Measurements from ENCODE around the gene PHEX. TPM values are rescaled to one million over a fixed set of nuclear protein-coding genes. Genes with fewer than 3 reads are reported as not detected.
A peak's percentile ranks its signal among the peaks of the same experiment; 100 is the strongest.

Gene PHEX
- total RNA-seq, 1 donor from 2014 or later, result 0.04 TPM

DNA sequence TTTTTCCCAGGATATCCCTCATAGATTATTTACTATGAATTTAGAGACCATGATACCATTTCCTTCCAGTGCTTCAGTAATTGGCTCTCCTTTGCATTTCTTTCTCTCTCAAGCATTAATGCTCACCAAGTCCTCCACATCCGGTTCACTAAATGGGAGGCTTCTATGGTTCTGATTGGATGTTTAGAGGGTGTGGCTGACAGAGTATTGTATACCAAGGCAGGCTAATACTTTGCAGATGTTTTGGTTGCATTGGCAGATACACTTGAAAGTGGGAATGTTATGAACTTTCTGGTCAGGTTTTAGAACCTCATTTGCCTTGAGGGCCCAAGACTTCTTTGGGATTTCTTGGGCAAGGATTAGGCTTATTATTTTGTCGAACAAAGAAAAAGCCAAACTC, 264.7 kb downstream of the PHEX start:
- no peak overlapping the region for H3K4me3 ChIP-seq (ENCODE audit: low read depth, low read length)
- no peaks in the 10 kb centered on the region for H3K36me3 ChIP-seq (ENCODE audit: control insufficient read depth, insufficient read depth, low read length)
- H3K27me3 ChIP-seq (ENCODE audit: control insufficient read depth, insufficient read depth, low read length), result no peaks in the 10 kb centered on the region
- TF ChIP-seq, protein P1, sequence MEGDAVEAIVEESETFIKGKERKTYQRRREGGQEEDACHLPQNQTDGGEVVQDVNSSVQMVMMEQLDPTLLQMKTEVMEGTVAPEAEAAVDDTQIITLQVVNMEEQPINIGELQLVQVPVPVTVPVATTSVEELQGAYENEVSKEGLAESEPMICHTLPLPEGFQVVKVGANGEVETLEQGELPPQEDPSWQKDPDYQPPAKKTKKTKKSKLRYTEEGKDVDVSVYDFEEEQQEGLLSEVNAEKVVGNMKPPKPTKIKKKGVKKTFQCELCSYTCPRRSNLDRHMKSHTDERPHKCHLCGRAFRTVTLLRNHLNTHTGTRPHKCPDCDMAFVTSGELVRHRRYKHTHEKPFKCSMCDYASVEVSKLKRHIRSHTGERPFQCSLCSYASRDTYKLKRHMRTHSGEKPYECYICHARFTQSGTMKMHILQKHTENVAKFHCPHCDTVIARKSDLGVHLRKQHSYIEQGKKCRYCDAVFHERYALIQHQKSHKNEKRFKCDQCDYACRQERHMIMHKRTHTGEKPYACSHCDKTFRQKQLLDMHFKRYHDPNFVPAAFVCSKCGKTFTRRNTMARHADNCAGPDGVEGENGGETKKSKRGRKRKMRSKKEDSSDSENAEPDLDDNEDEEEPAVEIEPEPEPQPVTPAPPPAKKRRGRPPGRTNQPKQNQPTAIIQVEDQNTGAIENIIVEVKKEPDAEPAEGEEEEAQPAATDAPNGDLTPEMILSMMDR (IDR thresholded peaks at IDR 0.05; ENCODE audit: insufficient read depth, low read length, poor library complexity, severe bottlenecking), result no peak
- no peak for DNase-seq (ENCODE audit: low read depth)

DNA sequence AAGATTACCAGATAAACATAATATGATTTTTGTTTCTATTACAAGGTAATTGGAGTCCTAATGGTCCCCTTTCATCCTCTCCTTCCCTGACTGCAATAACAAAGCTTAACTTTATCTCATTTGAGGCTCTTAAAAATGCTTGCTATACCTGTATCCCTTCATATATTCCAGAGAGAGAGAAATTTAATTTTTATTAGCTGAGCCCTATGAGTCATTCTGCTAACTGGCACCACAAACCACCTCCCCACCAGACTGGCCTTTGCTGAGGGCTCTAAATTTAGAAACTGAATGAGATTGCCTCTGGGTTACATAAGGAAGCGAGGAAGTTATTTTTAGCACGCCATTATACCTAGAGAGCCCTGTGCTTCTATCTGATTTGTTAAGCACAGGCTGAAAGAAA, 268.0 kb downstream of the PHEX start:
- Histone ChIP-seq H3K4me3 (ENCODE audit: low read depth, low read length) (no peak overlapping the region), H3K36me3 (ENCODE audit: control insufficient read depth, insufficient read depth, low read length) (no peaks in the 10 kb centered on the region), H3K27me3 (ENCODE audit: control insufficient read depth, insufficient read depth, low read length) (no peaks in the 10 kb centered on the region)
- DNase-seq (ENCODE audit: low read depth), result peak; percentile 29
- TF ChIP-seq, protein P1 (IDR thresholded peaks at IDR 0.05; ENCODE audit: insufficient read depth, low read length, poor library complexity, severe bottlenecking), result no peak

Other genes with a start within 250 kb of the PHEX start
- 13.3 and 15.1 TPM in 2 replicates for gene MBTPS2, start 192.7 kb upstream of the PHEX start, total RNA-seq
- gene YY2, start 176.3 kb upstream of the PHEX start, total RNA-seq, result 1.7 and 1.8 TPM in 2 replicates
- gene SMS, start 91.6 kb upstream of the PHEX start, total RNA-seq, result 129 and 142 TPM in 2 replicates
- gene CBLL2, start 240.6 kb downstream of the PHEX start, total RNA-seq, result not detected in 2 replicates